ENCODE data around the gene ARHGAP28. TPM values are rescaled to one million over a fixed set of nuclear protein-coding genes. Genes with fewer than 3 reads are reported as not detected.

Gene ARHGAP28
- polyA plus RNA-seq, 1 donor from 2014 or later: 9.8 TPM

DNA sequence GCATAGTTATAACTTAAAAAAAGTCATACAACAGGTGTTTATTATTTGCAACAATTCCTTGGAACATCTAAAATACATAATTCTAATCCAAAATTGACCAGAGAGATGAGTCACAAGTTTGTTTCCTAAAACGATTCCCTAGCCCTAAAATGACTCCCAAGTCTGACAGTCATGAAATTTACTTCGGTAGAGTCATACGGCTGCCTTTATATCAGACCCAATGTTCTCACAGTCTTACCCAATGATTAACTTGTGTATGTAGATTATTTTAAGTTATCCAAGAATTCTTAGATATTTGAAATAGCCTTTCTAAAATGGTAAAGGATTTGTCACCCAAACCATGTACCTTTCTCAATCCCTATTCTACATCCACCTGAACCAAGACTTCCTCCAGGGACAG, 213.2 kb downstream of the ARHGAP28 start:
- Histone ChIP-seq H4K20me1 (ENCODE audit: insufficient read depth) (no peaks in the 10 kb centered on the region), H3F3A (ENCODE audit: insufficient read depth, low read length, poor library complexity, severe bottlenecking) (no peaks in the 10 kb centered on the region), H3K4me2 (ENCODE audit: low read length) (no peak overlapping the region), H3K27ac (ENCODE audit: low read length) (no peak overlapping the region), H3K79me2 (replicated peaks; ENCODE audit: insufficient read depth, low read length) (no peaks in the 10 kb centered on the region), H3K9me3 (ENCODE audit: low read length) (no peaks in the 10 kb centered on the region), H3K27me3 (ENCODE audit: insufficient read depth, low read depth, low read length) (no peaks in the 10 kb centered on the region), H2AFZ (ENCODE audit: low read depth, low read length) (no peak overlapping the region), H3K36me3 (ENCODE audit: insufficient read depth, low read length) (no peaks in the 10 kb centered on the region), H3K4me3 (ENCODE audit: low read length) (no peak overlapping the region), H3K9ac (ENCODE audit: low read length) (no peak overlapping the region), H3K9me2 (ENCODE audit: insufficient read depth, low read length) (no peaks in the 10 kb centered on the region)
- TF ChIP-seq TAF1 (IDR thresholded peaks at IDR 0.05; ENCODE audit: low read depth) (no peak), CTCF (IDR thresholded peaks at IDR 0.05; ENCODE audit: poor library complexity, severe bottlenecking) (no peak), SMC3 (conservative IDR thresholded peaks at IDR 0.05; ENCODE audit: poor library complexity) (no peak), EZH2 (IDR thresholded peaks at IDR 0.05; ENCODE audit: borderline replicate concordance, insufficient read depth, low read length, poor library complexity, severe bottlenecking) (no peak), REST (IDR thresholded peaks at IDR 0.05; ENCODE audit: borderline replicate concordance) (no peak), RAD21 (conservative IDR thresholded peaks at IDR 0.05) (no peak), EP300 (conservative IDR thresholded peaks at IDR 0.05; ENCODE audit: poor library complexity, severe bottlenecking) (no peak), MXI1 (conservative IDR thresholded peaks at IDR 0.05; ENCODE audit: poor library complexity, severe bottlenecking) (no peak), POLR2AphosphoS5 (IDR thresholded peaks at IDR 0.05) (no peak)

GRCh38 chr18:6943143-6943542, 213.6 kb downstream of the ARHGAP28 start:
- H3K4me3 ChIP-seq (ENCODE audit: low read length): no peak overlapping the region
- no peaks in the 10 kb centered on the region for H3K36me3 ChIP-seq (ENCODE audit: insufficient read depth, low read length)

More at GRCh38 chr18:6943143-6943542, 213.6 kb downstream of the ARHGAP28 start:
- no peaks in the 10 kb centered on the region for H4K20me1 ChIP-seq (ENCODE audit: insufficient read depth)
- H3K4me2 ChIP-seq (ENCODE audit: low read length): no peak overlapping the region
- H3K79me2 ChIP-seq (replicated peaks; ENCODE audit: insufficient read depth, low read length): no peaks in the 10 kb centered on the region
- no peak overlapping the region for H3K27ac ChIP-seq (ENCODE audit: low read length)
- no peak overlapping the region for H2AFZ ChIP-seq (ENCODE audit: low read depth, low read length)
- H3F3A ChIP-seq (ENCODE audit: insufficient read depth, low read length, poor library complexity, severe bottlenecking): no peaks in the 10 kb centered on the region
- no peak overlapping the region for H3K9ac ChIP-seq (ENCODE audit: low read length)
- no peak for TF ChIP-seq RAD21 (conservative IDR thresholded peaks at IDR 0.05)
- TF ChIP-seq CTCF (IDR thresholded peaks at IDR 0.05; ENCODE audit: poor library complexity, severe bottlenecking): no peak
- no peak for TF ChIP-seq REST (IDR thresholded peaks at IDR 0.05; ENCODE audit: borderline replicate concordance)
- TF ChIP-seq POLR2AphosphoS5 (IDR thresholded peaks at IDR 0.05): no peak
- no peak for TF ChIP-seq SMC3 (conservative IDR thresholded peaks at IDR 0.05; ENCODE audit: poor library complexity)
- TF ChIP-seq EZH2 (IDR thresholded peaks at IDR 0.05; ENCODE audit: borderline replicate concordance, insufficient read depth, low read length, poor library complexity, severe bottlenecking): no peak
- TF ChIP-seq TAF1 (IDR thresholded peaks at IDR 0.05; ENCODE audit: low read depth): no peak
- no peak for TF ChIP-seq MXI1 (conservative IDR thresholded peaks at IDR 0.05; ENCODE audit: poor library complexity, severe bottlenecking)
- TF ChIP-seq EP300 (conservative IDR thresholded peaks at IDR 0.05; ENCODE audit: poor library complexity, severe bottlenecking): no peak
- H3K27me3 ChIP-seq (ENCODE audit: insufficient read depth, low read depth, low read length): no peaks in the 10 kb centered on the region
- no peaks in the 10 kb centered on the region for H3K9me2 ChIP-seq (ENCODE audit: insufficient read depth, low read length)
- H3K9me3 ChIP-seq (ENCODE audit: low read length): no peaks in the 10 kb centered on the region

All from neural cell (in vitro differentiated cells).